Chondrocyte (in vitro differentiated cells): Measurements from ENCODE around the gene MTFP1. TPM values are rescaled to one million over a fixed set of nuclear protein-coding genes. Genes with fewer than 3 reads are reported as not detected.

ENCODE experiments used
- DNase-seq: peaks from one replicate; pipeline ENCODE4 v3.0.0; 2021; ENCODE audit warnings: mixed read lengths, low spot score
- H3K27ac Mint-ChIP-seq: one replicate; pipeline ENCODE4 v1.8.0; 2021; ENCODE audit warnings: mild to moderate bottlenecking, moderate library complexity, mixed read lengths; ENCODE audit not compliant: unreplicated experiment
- H3K27me3 Mint-ChIP-seq: 2 replicates; pipeline ENCODE4 v1.8.0; 2021; ENCODE audit warnings: low read depth, mixed read lengths
- H3K36me3 Mint-ChIP-seq: 2 replicates; pipeline ENCODE4 v1.8.0; 2021; ENCODE audit warnings: low read depth, mixed read lengths
- H3K4me1 Mint-ChIP-seq: 2 replicates; pipeline ENCODE4 v1.8.0; 2021; ENCODE audit warnings: low read depth, mild to moderate bottlenecking, mixed read lengths
- H3K4me3 Mint-ChIP-seq: one replicate; pipeline ENCODE4 v1.8.0; 2021; ENCODE audit warnings: mild to moderate bottlenecking, moderate library complexity, mixed read lengths; ENCODE audit not compliant: unreplicated experiment
- H3K9me3 Mint-ChIP-seq: 2 replicates; pipeline ENCODE4 v1.8.0; 2021; ENCODE audit warnings: low read depth, mixed read lengths
- long read RNA-seq: library from polyadenylated mRNA; stranded (forward); transcript quantifications from one replicate; pipeline ENCODE4 v2.0.0, GENCODE V29; 2021
- total RNA-seq: library from RNA; stranded (reverse); gene quantifications from 3 replicates; pipeline ENCODE4 v1.2.1, GENCODE V29; 2021
- TF ChIP-seq, protein P1 (sequence below): fragments of 200-600 bp; sonication (generic); IDR thresholded peaks from 2 replicates; pipeline ENCODE4 v1.5.0; 2021; ENCODE audit warnings: antibody characterized with exemption, mild to moderate bottlenecking, moderate library complexity

The MTFP1 gene, protein sequence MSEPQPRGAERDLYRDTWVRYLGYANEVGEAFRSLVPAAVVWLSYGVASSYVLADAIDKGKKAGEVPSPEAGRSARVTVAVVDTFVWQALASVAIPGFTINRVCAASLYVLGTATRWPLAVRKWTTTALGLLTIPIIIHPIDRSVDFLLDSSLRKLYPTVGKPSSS
- total RNA-seq: 9.3 to 12.7 TPM (median 12.1 TPM) in 3 replicates
- long read RNA-seq, transcript MTFP1-201 (4 exons, 1,370 nt): major isoform, 24 of 27 reads
- long read RNA-seq, partial matches to known transcripts: 1 of 27 reads
- long read RNA-seq, other reads (novel, unspliced or antisense): 2 of 27 reads

DNA sequence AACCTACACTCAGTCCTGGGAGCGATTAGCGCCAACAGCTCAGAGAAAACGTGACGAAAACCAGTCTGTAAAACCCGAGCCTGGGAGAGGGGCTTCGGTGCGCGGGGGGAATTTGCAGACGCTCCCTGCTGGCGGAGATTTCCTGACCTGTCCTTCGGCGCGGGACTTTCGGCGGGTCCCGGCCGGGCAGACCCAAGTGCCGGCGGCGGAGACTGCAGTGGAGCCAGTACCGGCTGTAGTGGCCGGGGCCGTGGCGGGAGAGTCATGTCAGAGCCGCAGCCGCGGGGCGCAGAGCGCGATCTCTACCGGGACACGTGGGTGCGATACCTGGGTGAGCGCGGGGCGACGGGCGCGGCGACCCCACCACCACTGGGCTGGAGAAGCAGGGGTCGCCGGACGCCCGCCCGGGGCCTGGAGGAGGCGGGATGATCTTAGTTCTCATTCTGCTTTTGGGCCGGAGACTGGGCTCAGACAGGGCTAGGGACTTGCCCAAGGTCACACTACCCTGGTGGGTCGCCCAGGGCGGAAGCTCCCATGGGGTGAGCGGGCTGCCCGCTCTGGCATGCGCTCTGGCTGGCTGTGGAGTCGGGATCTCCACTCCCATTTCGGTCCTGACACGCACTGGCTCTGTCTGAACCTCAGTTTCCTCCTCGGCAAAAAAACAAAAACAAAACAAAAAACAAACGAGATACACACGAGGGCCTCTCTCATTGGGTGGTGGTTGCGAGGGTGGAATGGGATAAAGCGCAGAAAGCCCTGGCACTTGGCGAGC is at the start of gene MTFP1:
Gene MTFP1, plus strand, starts transcription at position 153 of the 772 bp plus-strand sequence. Its CDS starts 112 bp downstream, at position 265.
- Mint-ChIP-seq H3K27ac (peak within 1 kb of the TSS; percentile 99), H3K36me3 (peaks cover 3% of the 10 kb centered on the region), H3K4me1 (peaks cover 51% of the 10 kb centered on the region), H3K27me3 (no peaks in the 10 kb centered on the region), H3K4me3 (peak within 1 kb of the TSS; percentile 86), H3K9me3 (no peaks in the 10 kb centered on the region)
- peak; percentile 94 for DNase-seq
- TF ChIP-seq, protein P1, sequence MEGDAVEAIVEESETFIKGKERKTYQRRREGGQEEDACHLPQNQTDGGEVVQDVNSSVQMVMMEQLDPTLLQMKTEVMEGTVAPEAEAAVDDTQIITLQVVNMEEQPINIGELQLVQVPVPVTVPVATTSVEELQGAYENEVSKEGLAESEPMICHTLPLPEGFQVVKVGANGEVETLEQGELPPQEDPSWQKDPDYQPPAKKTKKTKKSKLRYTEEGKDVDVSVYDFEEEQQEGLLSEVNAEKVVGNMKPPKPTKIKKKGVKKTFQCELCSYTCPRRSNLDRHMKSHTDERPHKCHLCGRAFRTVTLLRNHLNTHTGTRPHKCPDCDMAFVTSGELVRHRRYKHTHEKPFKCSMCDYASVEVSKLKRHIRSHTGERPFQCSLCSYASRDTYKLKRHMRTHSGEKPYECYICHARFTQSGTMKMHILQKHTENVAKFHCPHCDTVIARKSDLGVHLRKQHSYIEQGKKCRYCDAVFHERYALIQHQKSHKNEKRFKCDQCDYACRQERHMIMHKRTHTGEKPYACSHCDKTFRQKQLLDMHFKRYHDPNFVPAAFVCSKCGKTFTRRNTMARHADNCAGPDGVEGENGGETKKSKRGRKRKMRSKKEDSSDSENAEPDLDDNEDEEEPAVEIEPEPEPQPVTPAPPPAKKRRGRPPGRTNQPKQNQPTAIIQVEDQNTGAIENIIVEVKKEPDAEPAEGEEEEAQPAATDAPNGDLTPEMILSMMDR: no peak

DNA sequence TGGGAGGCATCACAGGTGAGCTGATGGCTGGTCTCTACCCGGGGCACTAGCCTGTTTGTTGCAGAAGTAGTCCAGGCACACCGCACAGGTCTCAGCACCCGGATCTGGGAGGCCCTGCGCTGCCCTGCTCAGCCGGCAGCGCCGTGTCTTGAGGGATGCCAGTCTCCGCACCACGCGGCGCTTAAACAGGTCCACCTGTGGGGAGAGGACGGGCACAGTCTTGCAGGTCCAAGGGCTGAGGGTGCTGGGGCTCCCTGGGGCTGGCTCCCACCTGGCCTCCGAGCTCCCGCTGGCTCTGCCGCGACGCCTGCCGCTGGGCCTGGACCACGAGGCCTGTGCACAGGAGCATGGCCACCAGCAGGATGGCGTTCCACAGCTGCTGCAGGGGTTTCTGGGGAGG is 45.6 kb upstream of the MTFP1 start:
- DNase-seq: no peak
- no peak overlapping the region for H3K4me3 Mint-ChIP-seq
- TF ChIP-seq, protein P1: no peak
- no peaks in the 10 kb centered on the region for H3K9me3 Mint-ChIP-seq
- H3K27ac Mint-ChIP-seq: no peak overlapping the region
- no peaks in the 10 kb centered on the region for H3K4me1 Mint-ChIP-seq
- H3K36me3 Mint-ChIP-seq: peaks cover 21% of the 10 kb centered on the region
- H3K27me3 Mint-ChIP-seq: no peaks in the 10 kb centered on the region

DNA sequence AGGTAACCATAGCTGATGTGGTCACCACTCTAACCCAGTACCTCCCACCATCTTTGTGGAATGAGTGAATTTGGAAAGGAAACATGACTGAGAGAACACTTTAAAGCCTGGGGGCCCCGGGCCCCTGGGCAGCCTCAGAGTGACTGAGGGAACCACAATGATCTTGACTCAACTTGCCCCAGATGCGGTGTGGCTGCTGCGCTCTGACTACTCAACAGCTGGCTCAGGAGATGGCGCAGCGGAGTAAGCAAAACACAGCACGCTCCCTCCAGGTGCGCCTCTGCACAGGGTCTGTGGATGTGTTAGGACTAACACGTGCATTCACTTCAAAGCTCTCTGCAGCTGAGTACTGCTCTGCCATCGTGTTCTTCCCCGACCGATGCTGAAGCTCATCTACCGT is 44.3 kb upstream of the MTFP1 start:
- peaks cover 19% of the 10 kb centered on the region for H3K36me3 Mint-ChIP-seq
- no peak for DNase-seq
- peaks cover 5% of the 10 kb centered on the region for H3K4me1 Mint-ChIP-seq
- no peaks in the 10 kb centered on the region for H3K27me3 Mint-ChIP-seq
- no peaks in the 10 kb centered on the region for H3K9me3 Mint-ChIP-seq
- H3K27ac Mint-ChIP-seq: no peak overlapping the region
- H3K4me3 Mint-ChIP-seq: no peak overlapping the region
- TF ChIP-seq, protein P1: no peak

DNA sequence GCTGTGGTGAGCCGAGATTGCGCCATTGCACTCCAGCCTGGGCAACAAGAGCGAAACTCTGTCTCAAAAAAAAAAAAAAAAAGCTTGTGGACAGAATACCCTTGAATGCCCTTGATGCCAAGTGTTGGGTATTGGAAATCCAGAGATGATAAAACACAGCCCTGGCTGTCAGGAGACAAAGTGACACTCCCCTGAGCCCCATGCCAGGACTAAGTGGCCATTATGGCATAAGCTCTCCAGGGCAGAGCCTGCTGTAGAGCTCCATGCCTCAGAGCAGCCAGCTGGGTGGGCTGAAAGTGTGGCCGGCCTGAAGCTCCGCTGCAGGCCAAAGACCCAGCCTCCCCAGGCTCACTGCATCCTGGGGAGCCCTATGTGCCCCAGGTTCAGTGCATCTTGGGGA is 43.2 kb upstream of the MTFP1 start:
- TF ChIP-seq, protein P1: no peak
- Mint-ChIP-seq H3K27me3 (no peaks in the 10 kb centered on the region), H3K36me3 (peaks cover 19% of the 10 kb centered on the region), H3K4me1 (peaks cover 13% of the 10 kb centered on the region), H3K4me3 (no peak overlapping the region), H3K9me3 (no peaks in the 10 kb centered on the region), H3K27ac (no peak overlapping the region)
- no peak for DNase-seq

DNA sequence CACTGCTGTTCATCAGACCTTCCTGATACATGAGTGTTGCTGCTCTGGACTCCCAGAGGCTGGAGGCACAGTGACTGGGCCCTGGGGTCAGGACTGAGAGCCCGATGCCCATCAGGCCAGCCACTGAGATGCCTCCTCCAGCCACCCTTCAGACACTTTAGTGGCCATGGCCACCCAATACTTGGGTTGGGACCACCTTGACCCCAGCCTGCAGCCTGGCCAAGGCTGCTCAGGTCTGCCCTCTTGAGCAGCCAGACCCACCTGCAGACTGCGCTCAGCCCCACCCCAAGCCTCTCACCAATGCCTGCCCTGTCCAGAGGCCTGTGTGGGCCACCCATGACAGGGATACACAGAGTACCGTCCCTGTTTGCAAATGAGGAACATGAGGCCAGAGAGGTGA is 42.5 kb upstream of the MTFP1 start:
- no peak overlapping the region for H3K27ac Mint-ChIP-seq
- H3K4me1 Mint-ChIP-seq: peaks cover 17% of the 10 kb centered on the region
- no peaks in the 10 kb centered on the region for H3K27me3 Mint-ChIP-seq
- DNase-seq: no peak
- TF ChIP-seq, protein P1: no peak
- H3K36me3 Mint-ChIP-seq: peaks cover 16% of the 10 kb centered on the region
- H3K9me3 Mint-ChIP-seq: no peaks in the 10 kb centered on the region
- no peak overlapping the region for H3K4me3 Mint-ChIP-seq
